ENCODE results near the gene INPP5K.

GRCh38 chr17:1492249-1493206 lies 23.9 kb downstream of the INPP5K start, which contains the start of gene MYO1C:
- no peak for TF ChIP-seq CTCF (IDR thresholded peaks at IDR 0.05)
- peak in 3 of 4 donors; percentile 35 to 53 (median 41) for TF ChIP-seq POLR2AphosphoS5 (IDR thresholded peaks at IDR 0.05)
- no peak for TF ChIP-seq EP300 (IDR thresholded peaks at IDR 0.05)
- TF ChIP-seq POLR2A (IDR thresholded peaks at IDR 0.05), result no peak
